Measurements from ENCODE around the gene APOBEC3C.
"Not testable (repeated sequence)": the region's sequence is repeated elsewhere in the genome, so short reads cannot be mapped to it uniquely, and the experiment has no call there.

The APOBEC3C gene

GRCh38 chr22:38984224-38984623, 29.8 kb upstream of the APOBEC3C start:
- DNase-seq, result no peak

DNA sequence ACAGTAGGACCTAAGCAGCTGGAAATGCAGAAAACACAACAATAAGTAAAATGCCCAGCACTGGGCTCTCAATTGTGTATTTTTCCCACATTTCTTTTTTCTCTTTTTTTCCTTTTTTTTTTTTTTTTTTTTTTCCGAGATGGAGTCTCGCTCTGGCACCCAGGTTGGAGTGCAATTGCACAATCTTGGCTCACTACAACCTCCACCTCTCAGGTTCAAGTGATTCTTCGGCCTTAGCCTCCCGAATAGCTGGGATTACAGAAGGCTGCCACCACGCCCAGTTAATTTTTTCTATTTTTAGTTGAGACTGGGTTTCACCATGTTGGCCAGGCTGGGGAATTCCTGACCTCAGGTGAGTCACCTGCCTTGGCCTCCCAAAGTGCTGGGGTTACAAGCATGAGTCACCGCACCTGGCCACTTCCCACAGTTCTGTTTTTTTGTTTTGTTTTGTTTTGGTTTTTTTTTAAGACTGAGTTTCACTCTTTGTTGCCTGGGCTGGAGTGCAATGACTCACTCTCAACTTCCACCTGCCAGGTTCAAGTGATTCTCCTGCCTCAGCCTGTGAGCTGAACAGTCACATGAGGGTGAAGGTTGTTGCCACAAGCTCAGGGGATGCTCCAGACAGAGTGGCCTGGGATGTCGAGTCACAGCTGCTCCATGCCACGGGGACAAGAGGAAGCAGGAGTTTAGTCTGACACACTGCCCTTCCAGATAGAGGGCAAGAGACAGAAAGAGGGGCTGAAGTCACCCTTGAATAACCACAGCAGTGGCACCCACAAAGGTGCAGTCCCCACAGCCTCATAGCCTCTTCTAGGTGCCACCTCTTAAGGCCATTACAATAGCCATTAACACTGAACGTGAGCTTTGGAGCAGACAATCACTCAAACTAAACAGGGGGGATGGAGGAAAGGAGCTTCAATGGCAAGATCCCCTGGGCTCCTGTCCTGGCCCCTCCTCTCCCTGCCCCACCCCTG, 29.0 kb upstream of the APOBEC3C start:
- peak; percentile 15 to 90 (median 68) for DNase-seq

DNA sequence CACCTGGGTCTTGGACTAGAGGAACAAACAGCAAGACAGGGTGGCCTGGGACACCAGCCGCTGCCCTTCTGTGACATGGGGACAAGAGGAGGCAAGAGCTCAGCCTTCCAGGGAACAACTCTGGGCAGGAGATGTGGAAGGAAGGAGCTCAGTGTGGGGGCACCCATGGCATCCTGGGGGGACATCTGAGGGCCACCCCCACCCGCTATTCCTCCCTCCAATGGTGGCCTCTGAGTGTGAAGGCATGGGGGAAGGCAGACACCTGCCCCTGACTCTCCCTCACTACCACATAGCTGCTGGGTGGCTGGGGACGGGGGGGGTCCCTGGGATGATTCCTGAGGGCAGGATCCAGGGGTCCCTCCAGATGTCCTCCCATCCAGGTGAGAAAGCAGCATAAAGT, 27.4 kb upstream of the APOBEC3C start:
- DNase-seq, result no peak

DNA sequence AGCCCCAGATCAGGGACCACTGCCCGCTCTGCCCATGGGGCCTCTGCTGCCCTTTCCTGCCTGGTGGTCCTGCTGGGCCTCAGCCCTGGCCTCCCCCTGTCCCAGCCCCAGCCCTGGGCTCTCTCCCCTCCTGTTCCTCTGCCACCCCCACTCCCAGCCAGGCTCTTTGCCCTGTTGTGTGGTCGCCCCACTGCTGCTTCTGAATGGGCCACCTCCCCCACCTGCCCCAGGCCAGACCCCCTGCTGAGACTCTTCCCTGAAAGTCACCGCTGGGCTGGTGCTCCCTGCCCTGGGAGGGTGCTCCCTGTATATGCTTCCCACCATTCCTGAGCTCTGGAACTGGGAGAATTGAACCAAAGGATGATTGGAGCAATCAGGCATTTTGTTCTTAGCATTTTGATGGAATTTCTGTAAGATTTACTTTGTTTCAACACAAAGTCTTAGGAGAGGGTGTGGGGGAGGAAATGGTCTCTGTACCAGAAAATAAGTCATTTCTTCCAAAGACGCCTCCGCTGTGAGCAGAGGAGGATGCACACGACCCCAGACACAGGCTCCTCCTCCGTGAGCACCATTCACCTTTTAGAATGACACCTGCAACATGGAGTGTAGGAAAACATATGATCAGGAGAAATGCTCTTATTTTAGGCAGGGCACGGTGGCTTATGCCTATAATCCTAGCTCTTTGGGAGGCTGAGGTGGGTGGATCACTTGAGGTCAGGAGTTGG, 26.7 kb upstream of the APOBEC3C start:
- no peak for DNase-seq

DNA sequence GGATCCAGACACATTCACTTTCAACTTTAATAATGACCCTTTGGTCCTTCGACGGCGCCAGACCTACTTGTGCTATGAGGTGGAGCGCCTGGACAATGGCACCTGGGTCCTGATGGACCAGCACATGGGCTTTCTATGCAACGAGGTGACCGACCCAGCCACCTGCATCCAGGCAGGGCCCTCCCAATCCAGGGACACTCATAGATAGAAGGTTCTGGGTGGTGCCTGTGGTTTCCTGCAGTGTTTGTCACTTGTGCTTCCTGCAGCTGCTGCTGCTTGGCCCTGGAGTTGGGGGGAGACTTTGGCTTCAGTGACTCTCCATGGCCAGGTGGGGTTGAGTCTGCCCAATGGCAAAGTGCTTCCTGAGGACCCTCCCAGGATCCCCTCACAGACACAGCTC, 24.6 kb upstream of the APOBEC3C start:
- peak in 1 of 5 experiments; percentile 45 for DNase-seq

DNA sequence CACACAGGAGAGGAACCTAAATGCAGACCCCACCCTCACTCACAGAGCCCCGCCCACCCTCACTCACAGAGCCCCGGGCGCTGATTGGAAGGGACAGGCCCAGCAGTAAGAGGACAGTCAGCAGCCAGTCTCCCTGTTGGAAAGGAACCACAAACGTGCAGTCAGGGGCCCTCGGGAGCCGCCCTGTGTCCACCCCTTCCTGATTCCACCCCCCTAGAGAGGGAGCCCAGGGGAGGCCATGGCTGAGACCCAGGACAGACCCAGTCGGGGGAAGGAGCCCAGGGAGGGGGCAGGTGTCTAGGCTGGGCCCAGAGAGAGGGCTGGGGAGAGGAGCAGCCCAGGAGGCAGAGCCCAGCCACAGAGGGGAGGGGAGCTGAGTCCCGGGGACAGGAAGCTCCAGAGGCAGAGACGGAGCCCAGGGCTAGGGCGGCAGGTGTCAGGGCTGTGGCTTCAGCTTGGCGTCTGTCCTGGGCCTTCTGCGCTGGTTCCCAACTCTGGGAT, 21.1 kb upstream of the APOBEC3C start:
- DNase-seq, result not testable (repeated sequence)

DNA sequence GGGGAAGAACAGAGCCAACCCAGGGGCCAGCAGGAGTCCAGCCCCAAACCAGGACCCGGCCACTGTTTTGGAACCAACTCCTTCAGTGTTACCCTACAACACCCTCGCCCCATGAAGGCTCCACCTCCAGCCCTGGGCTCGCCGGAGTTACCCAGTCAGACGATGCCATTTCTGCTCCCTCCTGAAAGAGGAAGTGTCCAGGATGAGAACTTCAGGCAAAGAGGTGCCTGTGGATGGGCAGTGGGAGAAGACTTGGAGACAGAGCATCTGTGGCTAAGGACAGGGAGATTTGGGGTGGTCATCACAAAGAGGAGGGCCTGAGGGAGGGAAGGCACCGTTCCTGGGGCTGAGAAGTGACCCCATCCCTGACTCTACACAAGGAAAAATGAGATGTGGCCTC, 18.0 kb upstream of the APOBEC3C start:
- DNase-seq, result no peak

DNA sequence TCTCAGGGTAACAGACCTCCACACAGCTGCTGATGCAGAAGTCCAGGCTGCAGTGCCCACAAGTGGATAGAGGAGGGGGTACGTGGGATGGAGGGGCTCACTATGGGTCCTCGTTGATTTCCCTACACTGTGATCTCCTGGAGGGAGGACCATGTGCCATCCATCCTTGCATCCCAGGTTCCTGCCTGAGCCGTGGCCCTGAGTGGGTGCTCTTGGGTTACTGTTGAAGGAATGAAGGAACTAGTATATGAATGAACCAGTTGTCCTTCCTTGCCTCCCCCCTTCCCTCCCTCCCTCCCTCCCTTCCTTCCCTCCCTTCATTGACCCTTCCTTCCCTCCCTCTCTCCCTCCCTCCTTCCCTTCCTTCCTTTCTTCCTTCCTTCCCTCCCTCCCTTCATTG, 16.5 kb upstream of the APOBEC3C start:
- no peak for DNase-seq

- DNase-seq, result peak in 4 of 5 experiments; percentile 53 to 87 (median 64)
Observed at GRCh38 chr22:39003165-39003638, 10.9 kb upstream of the APOBEC3C start.

DNA sequence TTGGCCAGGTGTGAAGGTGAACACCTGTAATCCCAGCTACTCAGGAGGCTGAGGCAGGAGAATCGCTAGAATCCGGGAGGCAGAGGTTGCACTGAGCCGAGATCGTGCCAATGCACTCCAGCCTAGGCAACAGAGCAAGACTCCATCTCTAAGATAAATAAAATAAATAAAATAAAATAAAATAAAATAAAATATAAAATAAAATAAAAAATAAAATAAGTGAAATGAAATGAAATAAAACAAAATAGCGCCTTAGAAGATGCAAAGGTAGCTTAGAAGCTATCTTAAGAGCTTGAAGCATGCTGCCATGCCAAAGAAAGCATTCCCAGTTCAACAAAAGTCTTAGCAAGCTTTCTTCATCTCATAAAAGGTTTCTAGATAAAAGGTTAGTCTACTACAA, 6.9 kb upstream of the APOBEC3C start:
- DNase-seq, result no peak

GRCh38 chr22:39008271-39008850, 5.7 kb upstream of the APOBEC3C start:
- not testable (repeated sequence) for DNase-seq

DNA sequence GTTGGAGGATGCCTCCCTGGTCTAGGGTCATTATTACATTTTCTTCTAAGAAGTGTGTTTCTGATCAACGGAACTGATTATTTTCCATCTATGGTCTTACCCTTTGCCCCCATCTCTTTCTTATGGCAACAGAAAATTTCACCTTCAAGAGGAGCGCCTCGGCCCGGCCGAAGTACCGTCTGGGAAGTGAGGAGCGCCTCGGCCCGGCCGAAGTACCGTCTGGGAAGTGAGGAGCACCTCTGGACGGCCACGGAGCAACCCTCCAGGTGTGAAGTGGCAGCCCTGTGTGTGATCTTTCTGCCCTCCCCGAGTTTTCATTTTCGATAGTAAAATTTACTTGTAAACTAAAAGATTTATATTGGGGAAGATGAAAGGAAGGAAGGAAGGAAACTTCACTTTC, 3.1 kb upstream of the APOBEC3C start:
- DNase-seq, result no peak

DNA sequence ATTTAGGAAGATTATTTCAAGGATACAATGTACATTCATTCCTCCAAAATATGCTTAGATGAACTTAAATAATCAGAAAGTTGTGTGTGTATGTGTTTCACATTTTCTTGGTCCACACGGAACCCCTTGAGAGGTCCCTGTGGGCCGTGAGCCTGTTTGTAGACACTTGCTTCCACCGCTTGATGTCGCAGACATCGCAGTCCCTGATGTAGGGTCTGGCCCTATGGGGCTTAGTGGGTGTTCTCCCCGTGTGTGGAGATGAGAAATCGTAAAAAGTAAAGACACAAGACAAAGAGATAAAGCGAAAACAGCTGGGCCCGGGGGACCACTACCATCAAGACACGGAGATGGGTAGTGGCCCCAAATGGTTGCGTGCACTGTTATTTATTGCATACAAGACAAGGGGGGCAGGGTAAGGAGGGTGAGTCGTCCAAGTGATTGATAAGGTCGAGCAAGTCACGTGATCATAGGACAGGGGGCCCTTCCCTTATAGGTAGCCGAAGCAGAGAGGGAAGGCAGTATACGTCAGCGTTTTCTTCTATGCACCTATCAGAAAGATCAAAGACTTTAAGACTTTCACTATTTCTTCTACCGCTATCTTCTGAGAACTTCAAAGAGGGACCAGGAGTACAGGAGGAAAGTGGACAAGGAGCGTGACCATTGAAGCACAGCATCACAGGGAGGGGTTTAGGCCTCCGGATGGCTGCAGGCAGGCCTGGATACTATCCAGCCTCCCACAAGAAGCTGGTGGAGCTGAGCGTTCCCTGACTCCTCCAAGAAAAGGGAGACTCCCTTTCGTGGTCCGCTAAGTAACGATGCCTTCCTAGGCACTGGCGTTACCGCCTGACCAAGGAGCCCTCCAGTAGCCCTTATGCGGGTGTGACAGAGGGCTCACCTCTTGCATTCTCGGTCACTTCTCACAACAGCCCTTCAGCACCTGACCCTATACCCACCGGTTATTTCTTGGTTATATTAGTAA, 1.2 kb upstream of the APOBEC3C start:
- peak in 1 of 5 experiments; percentile 16 for DNase-seq

GRCh38 chr22:39013561-39013941, 506 bp upstream of the APOBEC3C start:
- peak in 1 of 5 experiments; percentile 20 for DNase-seq

GRCh38 chr22:39014723-39015121, 665 bp downstream of the APOBEC3C start:
- peak in 1 of 5 experiments; percentile 38 for DNase-seq

GRCh38 chr22:39016592-39016991, 2.5 kb downstream of the APOBEC3C start:
- DNase-seq, result no peak

DNA sequence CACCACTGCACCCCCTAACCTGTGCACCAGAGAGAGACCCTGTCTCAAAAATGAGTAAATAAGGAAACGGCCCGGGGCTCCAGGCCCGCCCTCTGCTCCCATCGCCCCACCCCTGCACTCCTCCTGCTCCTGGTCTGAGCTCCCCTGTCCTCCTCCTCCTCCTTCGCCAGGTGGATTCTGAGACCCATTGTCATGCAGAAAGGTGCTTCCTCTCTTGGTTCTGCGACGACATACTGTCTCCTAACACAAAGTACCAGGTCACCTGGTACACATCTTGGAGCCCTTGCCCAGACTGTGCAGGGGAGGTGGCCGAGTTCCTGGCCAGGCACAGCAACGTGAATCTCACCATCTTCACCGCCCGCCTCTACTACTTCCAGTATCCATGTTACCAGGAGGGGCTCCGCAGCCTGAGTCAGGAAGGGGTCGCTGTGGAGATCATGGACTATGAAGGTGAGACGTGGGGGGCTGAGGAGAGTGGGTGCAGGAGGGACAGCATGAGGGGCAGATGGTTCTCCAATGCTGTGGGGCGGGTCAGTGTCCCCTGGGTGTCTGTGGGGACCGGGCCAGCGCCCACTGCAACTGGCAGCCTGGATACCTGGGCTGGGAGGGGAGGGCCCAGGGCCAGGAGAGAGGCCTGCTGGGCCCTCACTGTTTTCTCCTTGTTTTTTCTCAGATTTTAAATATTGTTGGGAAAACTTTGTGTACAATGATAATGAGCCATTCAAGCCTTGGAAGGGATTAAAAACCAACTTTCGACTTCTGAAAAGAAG, 3.7 kb downstream of the APOBEC3C start:
- DNase-seq, result no peak

- peak in 1 of 5 experiments; percentile 23 for DNase-seq
Observed at GRCh38 chr22:39020021-39020651, 6.1 kb downstream of the APOBEC3C start.

GRCh38 chr22:39021552-39022250, 7.6 kb downstream of the APOBEC3C start:
- DNase-seq, result peak in 1 of 5 experiments; percentile 20

Measured in T-helper 2 cell (primary cell).